ENCODE measurements around the gene AMH.
A peak's percentile ranks its signal among the peaks of the same experiment; 100 is the strongest.

The AMH gene

GRCh38 chr19:2266183-2266993, 17.3 kb downstream of the AMH start:
- Histone ChIP-seq H3K9me3 (ENCODE audit: low read length) (no peaks in the 10 kb centered on the region), H3K36me3 (ENCODE audit: insufficient read depth, low read length) (peaks cover 3% of the 10 kb centered on the region), H3K4me1 (ENCODE audit: insufficient read depth, low read length) (peaks cover 6% of the 10 kb centered on the region), H2AFZ (ENCODE audit: low read depth, low read length) (no peak overlapping the region), H3K27me3 (ENCODE audit: insufficient read depth, low read length) (no peaks in the 10 kb centered on the region), H3K4me3 (ENCODE audit: low read length) (no peak overlapping the region)

GRCh38 chr19:2268480-2268830, 19.3 kb downstream of the AMH start:
- H3K4me1 ChIP-seq (ENCODE audit: insufficient read depth, low read length), result peaks cover 17% of the 10 kb centered on the region
- H3K9me3 ChIP-seq (ENCODE audit: low read length), result no peaks in the 10 kb centered on the region
- peak overlapping the region; percentile 88 for H2AFZ ChIP-seq (ENCODE audit: low read depth, low read length)
- peak overlapping the region; percentile 90 for H3K4me3 ChIP-seq (ENCODE audit: low read length)
- H3K36me3 ChIP-seq (ENCODE audit: insufficient read depth, low read length), result peaks cover 18% of the 10 kb centered on the region
- no peaks in the 10 kb centered on the region for H3K27me3 ChIP-seq (ENCODE audit: insufficient read depth, low read length)

GRCh38 chr19:2268861-2269243, 19.7 kb downstream of the AMH start:
- Histone ChIP-seq H3K9me3 (ENCODE audit: low read length) (no peaks in the 10 kb centered on the region), H3K4me1 (ENCODE audit: insufficient read depth, low read length) (peaks cover 19% of the 10 kb centered on the region), H2AFZ (ENCODE audit: low read depth, low read length) (peak overlapping the region; percentile 88), H3K4me3 (ENCODE audit: low read length) (peak overlapping the region; percentile 90), H3K27me3 (ENCODE audit: insufficient read depth, low read length) (no peaks in the 10 kb centered on the region), H3K36me3 (ENCODE audit: insufficient read depth, low read length) (peaks cover 20% of the 10 kb centered on the region)

- Histone ChIP-seq H3K27me3 (ENCODE audit: insufficient read depth, low read length) (no peaks in the 10 kb centered on the region), H3K9me3 (ENCODE audit: low read length) (no peaks in the 10 kb centered on the region), H2AFZ (ENCODE audit: low read depth, low read length) (peak overlapping the region; percentile 88), H3K4me3 (ENCODE audit: low read length) (peak overlapping the region; percentile 96), H3K4me1 (ENCODE audit: insufficient read depth, low read length) (peaks cover 21% of the 10 kb centered on the region), H3K36me3 (ENCODE audit: insufficient read depth, low read length) (peaks cover 22% of the 10 kb centered on the region)
These were observed 20.4 kb downstream of the AMH start for GRCh38 chr19:2269244-2270156.

GRCh38 chr19:2270157-2270422, 21.0 kb downstream of the AMH start:
- Histone ChIP-seq H3K27me3 (ENCODE audit: insufficient read depth, low read length) (no peaks in the 10 kb centered on the region), H3K4me1 (ENCODE audit: insufficient read depth, low read length) (peaks cover 21% of the 10 kb centered on the region), H3K36me3 (ENCODE audit: insufficient read depth, low read length) (peaks cover 22% of the 10 kb centered on the region), H2AFZ (ENCODE audit: low read depth, low read length) (no peak overlapping the region), H3K9me3 (ENCODE audit: low read length) (no peaks in the 10 kb centered on the region), H3K4me3 (ENCODE audit: low read length) (peak overlapping the region; percentile 96)

GRCh38 chr19:2270423-2271233, 21.5 kb downstream of the AMH start:
- H2AFZ ChIP-seq (ENCODE audit: low read depth, low read length), result no peak overlapping the region
- peaks cover 25% of the 10 kb centered on the region for H3K4me1 ChIP-seq (ENCODE audit: insufficient read depth, low read length)
- no peaks in the 10 kb centered on the region for H3K9me3 ChIP-seq (ENCODE audit: low read length)
- H3K36me3 ChIP-seq (ENCODE audit: insufficient read depth, low read length), result peaks cover 22% of the 10 kb centered on the region
- peak overlapping the region; percentile 96 for H3K4me3 ChIP-seq (ENCODE audit: low read length)
- H3K27me3 ChIP-seq (ENCODE audit: insufficient read depth, low read length), result no peaks in the 10 kb centered on the region

- H3K4me3 ChIP-seq (ENCODE audit: low read length), result peak overlapping the region; percentile 96
- H3K27me3 ChIP-seq (ENCODE audit: insufficient read depth, low read length), result no peaks in the 10 kb centered on the region
- peaks cover 22% of the 10 kb centered on the region for H3K36me3 ChIP-seq (ENCODE audit: insufficient read depth, low read length)
- H3K4me1 ChIP-seq (ENCODE audit: insufficient read depth, low read length), result peaks cover 25% of the 10 kb centered on the region
- no peaks in the 10 kb centered on the region for H3K9me3 ChIP-seq (ENCODE audit: low read length)
- H2AFZ ChIP-seq (ENCODE audit: low read depth, low read length), result no peak overlapping the region
These were observed 22.3 kb downstream of the AMH start for GRCh38 chr19:2271234-2272103.

GRCh38 chr19:2273356-2274184, 24.4 kb downstream of the AMH start:
- Histone ChIP-seq H3K4me1 (ENCODE audit: insufficient read depth, low read length) (peaks cover 24% of the 10 kb centered on the region), H2AFZ (ENCODE audit: low read depth, low read length) (no peak overlapping the region), H3K9me3 (ENCODE audit: low read length) (no peaks in the 10 kb centered on the region), H3K27me3 (ENCODE audit: insufficient read depth, low read length) (no peaks in the 10 kb centered on the region), H3K4me3 (ENCODE audit: low read length) (peak overlapping the region; percentile 23), H3K36me3 (ENCODE audit: insufficient read depth, low read length) (peaks cover 22% of the 10 kb centered on the region)

- Histone ChIP-seq H3K4me3 (ENCODE audit: low read length) (no peak overlapping the region), H3K9me3 (ENCODE audit: low read length) (no peaks in the 10 kb centered on the region), H3K36me3 (ENCODE audit: insufficient read depth, low read length) (peaks cover 22% of the 10 kb centered on the region), H3K4me1 (ENCODE audit: insufficient read depth, low read length) (peaks cover 22% of the 10 kb centered on the region), H3K27me3 (ENCODE audit: insufficient read depth, low read length) (no peaks in the 10 kb centered on the region), H2AFZ (ENCODE audit: low read depth, low read length) (no peak overlapping the region)
These were observed 25.1 kb downstream of the AMH start for GRCh38 chr19:2274185-2274711.

GRCh38 chr19:2274931-2275535, 25.9 kb downstream of the AMH start:
- Histone ChIP-seq H3K27me3 (ENCODE audit: insufficient read depth, low read length) (no peaks in the 10 kb centered on the region), H3K9me3 (ENCODE audit: low read length) (no peaks in the 10 kb centered on the region), H3K4me1 (ENCODE audit: insufficient read depth, low read length) (peaks cover 22% of the 10 kb centered on the region), H3K36me3 (ENCODE audit: insufficient read depth, low read length) (peaks cover 22% of the 10 kb centered on the region), H2AFZ (ENCODE audit: low read depth, low read length) (no peak overlapping the region), H3K4me3 (ENCODE audit: low read length) (no peak overlapping the region)

All from neuron (in vitro differentiated cells).